Measurements from ENCODE around the gene ATP10A. TPM values are rescaled to one million over a fixed set of nuclear protein-coding genes. Genes with fewer than 3 reads are reported as not detected.
A peak's percentile ranks its signal among the peaks of the same experiment; 100 is the strongest.

The ATP10A gene
- total RNA-seq, 2 donors from 2014 or later, result 2.4 to 5.1 TPM

DNA sequence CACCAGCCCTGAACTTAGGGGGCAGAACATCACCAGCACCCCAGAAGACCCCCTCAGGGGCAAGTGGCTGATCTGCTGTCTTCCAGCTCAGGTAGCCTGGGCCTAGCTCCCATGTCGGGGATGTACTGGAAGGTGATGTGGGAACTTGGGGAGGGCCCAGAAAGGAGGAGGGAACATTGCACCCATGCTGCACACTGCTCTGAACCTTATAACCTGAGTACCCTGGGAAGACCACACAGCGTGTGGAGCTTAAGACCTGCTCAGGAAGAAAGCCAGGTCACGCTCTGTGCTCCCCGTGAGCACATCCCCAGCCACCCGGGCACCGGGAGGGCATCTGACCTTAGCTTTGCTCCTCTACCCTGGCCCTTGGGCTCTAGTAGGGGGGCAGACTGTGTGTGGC is 159.4 kb downstream of the ATP10A start:
- ATAC-seq, result no peak
- DNase-seq, result no peak
- intact Hi-C loops (cut with DNase I), result no loop called here

DNA sequence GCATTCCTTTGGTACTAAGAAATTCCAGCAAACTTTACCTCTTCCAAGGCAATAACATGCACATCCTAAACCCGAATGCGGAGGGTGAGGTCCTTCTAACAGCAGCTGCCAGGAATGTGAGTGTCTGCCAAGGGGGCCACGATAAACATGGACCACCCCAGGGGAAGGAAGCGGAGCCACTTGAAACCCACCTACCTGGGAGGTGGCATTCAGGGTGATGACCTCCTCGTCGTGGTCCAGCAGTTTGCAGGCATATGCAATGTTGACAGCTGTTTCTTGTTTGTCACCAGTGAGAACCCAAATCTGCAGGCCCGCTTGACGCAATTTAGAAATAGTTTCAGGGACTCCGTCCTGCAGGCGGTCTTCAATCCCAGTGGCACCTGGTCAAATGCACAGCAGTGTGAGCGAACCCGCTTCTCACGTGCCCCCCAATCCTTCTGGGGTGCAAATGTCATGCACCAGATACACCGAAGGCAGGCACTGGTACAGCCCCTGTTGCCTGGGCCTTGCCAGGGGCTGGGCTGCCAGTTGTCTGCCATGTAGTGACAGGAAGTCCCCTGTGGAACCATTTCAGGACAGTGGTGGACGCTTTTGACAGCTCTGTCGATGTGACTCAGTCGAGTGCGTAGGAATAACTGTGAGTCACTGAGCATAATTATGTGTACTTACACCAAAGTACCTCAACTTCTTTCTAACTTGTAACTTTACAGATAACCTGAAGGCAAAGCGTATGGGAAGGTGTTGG is 161.2 kb downstream of the ATP10A start:
- ATAC-seq, result no peak
- no peak for DNase-seq
- intact Hi-C loops (cut with DNase I), result no loop called here

DNA sequence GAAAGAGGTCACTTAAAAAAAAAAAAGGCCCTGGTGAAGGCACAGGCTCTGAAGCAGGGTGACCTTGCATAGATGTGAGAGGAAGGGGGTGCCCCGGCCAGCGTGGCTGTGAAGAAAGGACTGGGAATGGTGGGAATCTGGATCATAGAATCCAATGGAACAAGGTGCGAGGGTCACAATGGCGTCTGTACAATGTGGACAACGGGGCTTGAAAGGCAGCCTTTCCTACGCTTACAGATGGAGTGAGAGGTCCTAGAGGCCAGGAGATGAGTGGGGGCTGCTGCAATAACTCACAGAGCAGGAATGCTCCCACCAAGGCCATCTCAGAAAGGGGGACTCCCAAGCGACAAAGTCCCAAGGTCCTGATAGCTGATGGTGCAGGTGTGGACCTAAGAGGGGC is 162.2 kb downstream of the ATP10A start:
- intact Hi-C loops (cut with DNase I), result no loop called here
- DNase-seq, result no peak
- no peak for ATAC-seq

DNA sequence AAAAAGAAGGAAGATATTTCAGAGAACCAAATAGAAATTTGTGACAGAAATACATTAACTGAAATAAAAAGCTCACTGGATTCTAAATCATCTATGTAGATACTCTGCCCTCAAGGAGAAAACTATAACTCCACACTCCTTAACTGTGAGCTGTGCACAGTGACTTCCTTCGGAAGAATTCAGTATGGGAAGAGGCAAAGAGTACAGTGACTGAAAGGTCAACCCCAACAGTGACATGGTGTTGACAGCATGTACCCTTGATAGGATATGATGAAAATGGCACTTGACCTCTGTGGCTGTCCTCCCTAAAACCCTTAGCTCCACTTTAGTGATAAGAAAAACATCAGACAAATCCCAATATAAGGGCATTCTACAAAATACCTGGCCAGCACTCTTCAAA is 165.5 kb downstream of the ATP10A start:
- no peak for DNase-seq
- intact Hi-C loops (cut with DNase I), result loop anchor here in 1 of 2 donors (10.0 kb wide), 1 partner anchor 193 kb away; no protein-coding TSS in a partner anchor
- ATAC-seq, result peak in 1 of 2 donors; percentile 70

DNA sequence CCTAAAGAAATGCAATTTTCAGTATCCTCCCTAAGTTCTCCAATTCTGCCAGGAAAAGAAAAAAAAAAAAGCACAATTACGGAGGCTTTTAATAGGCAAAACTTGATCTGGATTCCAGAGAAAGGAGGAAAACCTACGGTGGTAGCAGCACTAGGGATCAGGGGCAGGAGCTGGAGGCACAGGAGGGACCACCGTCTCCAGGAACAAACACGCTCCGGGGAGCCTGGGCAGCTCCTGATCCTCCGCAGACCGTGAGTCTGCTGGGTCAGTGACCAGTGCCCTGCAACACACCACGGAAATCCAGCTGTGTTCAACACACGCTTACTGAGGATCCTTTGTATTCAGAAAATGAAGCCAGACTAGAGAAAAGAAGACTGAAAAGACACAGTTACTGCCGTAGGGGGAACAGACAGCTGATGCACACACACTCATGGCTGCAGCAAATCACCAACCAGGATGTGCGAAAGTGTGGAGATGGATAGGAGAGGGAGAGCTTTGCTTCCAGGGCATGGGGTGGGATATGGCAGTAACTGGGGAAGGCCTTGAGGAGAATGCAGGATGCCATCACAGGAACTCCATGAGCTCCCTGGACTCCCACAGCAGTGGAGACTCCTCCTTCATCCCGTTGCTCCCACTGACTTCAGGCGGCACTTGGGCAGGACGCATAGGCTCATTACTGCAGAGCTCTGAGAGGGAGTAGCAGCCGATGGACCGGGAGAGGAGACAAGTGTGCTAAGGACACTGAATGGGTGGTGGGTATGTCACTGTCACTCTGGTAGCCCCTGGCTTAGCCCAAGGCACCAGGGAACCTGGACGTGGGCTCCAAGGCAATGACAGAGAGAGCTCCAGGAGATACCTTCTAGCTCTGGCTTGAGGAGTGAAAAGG is 167.0 kb downstream of the ATP10A start:
- intact Hi-C loops (cut with DNase I), result loop anchor here in 1 of 2 donors (10.0 kb wide), 1 partner anchor 191 kb away; no protein-coding TSS in a partner anchor
- DNase-seq (no peak), ATAC-seq (no peak)

DNA sequence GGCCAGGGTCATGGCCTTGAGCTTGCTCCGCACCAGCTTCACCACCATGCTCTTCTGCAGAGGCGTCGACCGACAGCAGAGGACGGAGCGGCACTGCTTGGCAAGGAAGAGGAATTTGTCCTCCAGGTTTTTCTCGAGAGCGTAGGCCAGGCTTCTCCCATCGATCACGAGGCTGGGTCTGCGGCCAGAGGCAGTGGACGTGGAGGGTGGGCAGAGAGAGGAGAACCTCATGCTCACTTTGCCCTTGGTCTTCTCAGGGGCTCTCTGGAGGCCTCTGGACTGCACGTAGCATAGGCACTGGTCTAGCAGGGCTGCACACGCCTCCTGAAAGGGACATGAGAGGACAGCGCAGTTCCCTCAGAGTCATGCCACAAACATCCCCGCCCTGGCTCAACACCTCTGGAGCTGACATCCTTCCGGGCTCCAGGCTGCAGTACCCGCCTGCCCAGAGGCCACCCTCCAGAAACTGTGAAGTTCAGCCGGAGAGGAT is 168.3 kb downstream of the ATP10A start:
- intact Hi-C loops (cut with DNase I), result loop anchor here (5.0 to 10.0 kb wide), 2 partner anchors 190 to 237 kb away; no protein-coding TSS in a partner anchor
- no peak for DNase-seq
- ATAC-seq, result no peak

DNA sequence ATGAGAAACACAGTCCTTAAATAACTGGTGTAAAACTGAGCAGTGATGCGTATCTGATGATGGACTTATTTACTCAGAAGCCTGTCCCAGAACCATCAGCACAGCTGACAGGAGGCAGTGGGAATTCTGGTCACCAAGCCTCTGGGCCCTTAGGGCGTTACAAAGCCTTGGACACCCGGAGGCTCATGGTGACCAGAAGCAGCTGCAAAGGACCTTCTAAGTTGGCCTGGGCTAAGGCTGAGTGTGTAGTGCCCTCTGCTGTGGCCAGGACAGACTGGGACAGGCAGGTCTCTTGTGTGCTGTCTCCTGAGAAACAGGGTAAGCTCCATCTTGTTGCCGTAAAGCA is 168.9 kb downstream of the ATP10A start:
- ATAC-seq (no peak), DNase-seq (no peak)
- intact Hi-C loops (cut with DNase I), result loop anchor here (5.0 to 10.0 kb wide), 2 partner anchors 189 to 238 kb away; no protein-coding TSS in a partner anchor

DNA sequence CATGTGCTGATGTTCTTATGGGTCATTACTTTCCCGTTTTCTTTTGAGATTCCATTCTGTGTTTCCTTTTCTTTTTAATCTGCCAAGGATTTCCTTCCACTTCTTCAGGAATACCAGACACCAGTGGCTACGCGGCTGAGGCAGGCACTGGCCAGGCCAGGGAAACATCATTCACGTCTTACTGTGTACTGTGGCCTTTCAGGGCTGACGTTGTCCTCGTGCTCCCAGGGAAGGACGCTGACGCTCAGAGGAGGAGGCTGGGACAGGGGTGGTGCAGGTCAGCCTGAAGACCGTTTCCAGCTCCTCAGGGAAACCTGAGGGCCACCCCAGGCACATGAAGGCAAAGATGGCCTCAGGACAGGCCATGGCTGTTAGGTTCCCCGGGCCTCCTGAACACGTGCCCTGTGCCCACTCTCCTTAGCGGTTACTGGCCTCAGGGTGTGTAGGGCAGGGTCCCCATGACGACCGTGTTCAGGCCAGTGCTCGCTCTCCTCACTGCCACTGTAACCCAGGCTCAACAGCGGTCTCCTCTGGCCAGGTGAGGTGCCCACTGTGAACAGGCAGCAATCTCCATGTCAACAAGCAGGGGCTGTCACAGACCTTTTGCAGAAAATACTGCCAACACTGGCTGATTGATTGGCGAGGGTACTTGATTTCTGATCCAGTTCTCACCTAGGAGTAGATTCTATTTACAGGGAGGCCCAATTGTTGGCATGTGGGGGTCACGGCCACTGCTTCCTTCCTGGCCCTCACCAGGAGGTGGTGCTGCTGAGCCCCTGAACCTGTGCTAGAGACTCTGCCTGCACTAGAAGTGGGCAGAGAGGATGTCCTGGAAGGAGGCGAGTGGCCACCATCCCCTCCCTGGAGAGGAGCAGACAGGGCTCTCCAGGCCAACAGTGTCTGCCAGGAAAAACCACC is 169.5 kb downstream of the ATP10A start:
- DNase-seq, result no peak
- intact Hi-C loops (cut with DNase I), result loop anchor here (5.0 to 10.0 kb wide), 2 partner anchors 189 to 239 kb away; no protein-coding TSS in a partner anchor
- ATAC-seq, result peak; percentile 39 to 51

DNA sequence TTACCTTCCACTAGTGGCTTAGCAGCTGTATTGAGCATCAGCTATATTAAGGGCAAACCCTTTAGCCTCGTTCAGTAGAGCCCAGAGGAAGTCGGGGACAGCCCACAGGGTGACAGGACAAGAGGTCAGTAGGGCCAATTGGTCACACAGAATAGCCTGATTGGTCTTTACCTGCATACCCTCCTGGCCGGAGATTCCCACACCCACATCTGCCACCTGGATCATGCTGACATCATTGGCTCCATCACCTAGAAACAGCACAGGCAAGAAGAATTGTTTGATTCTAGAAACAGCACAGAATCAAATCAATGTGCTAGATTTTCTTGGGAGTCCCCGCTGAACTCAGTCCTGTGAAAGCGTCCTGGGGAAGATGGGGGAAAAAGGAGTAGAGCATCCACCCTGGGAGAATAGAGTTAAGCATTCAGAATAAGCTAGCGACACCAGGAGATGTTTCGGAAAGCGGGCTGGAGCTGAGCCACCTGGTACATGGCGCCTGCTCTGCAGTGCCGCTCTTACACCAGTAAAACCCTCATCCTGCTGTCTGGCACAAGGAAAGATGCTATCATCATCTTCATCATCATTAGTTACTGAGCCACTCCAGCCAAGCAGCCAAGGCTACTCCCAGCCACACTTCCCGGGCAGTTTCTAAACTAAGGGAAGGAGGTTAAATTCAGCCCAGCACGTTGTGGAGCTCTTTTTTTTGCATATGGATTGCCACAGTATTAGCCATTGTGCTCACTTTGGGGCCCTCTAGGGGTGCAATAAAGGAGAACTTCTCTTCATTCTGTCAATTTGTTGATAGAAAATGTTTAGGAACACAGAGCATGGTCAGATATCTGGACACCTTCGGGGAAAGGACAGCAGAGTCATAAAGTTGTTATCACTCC is 171.3 kb downstream of the ATP10A start:
- intact Hi-C loops (cut with DNase I), result loop anchor here (5.0 to 10.0 kb wide), 2 partner anchors 187 to 241 kb away; no protein-coding TSS in a partner anchor
- DNase-seq (no peak), ATAC-seq (peak in 1 of 2 donors; percentile 45)

DNA sequence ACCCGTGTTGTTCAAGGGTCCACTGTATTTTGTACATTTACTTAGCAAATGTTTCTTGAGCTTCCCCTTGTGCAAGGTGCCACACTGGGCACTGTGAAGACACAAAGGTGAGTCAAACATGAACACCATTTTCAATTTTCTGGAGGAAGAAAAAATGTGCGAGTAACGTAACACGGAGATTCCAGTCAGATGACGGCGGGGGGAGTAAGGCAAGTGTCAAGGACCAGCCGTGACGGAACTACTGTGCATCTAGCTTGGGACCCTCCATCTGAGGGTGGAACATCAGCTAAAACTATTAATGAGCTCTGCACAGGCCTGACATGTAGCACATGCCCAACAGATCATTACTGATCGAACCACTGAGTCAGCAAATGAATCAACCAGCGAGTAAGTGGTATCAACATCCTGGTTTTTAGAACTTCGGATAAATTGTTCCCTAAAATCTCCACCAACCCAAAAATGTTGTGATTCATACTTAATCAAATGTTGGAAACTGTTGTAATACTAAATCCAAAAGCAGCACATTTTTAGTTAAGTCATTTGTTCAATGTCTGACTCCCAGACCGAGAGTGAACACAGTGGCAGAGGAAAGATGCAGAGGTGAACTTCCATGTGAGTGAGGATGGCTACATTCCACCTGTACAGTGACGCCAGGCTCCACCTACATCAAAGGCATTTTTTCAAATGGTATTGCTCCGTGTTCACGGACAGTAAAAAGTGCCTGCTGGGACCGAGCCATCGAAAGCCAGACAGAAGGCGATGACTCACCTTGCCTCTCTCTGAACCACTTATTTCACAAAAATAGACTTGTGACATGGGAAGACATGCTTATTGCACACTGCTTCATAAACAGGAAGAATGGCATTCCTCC is 172.2 kb downstream of the ATP10A start:
- intact Hi-C loops (cut with DNase I), result loop anchor here (5.0 to 10.0 kb wide), 2 partner anchors 186 to 241 kb away; no protein-coding TSS in a partner anchor
- ATAC-seq (peak in 1 of 2 donors; percentile 54), DNase-seq (no peak)

DNA sequence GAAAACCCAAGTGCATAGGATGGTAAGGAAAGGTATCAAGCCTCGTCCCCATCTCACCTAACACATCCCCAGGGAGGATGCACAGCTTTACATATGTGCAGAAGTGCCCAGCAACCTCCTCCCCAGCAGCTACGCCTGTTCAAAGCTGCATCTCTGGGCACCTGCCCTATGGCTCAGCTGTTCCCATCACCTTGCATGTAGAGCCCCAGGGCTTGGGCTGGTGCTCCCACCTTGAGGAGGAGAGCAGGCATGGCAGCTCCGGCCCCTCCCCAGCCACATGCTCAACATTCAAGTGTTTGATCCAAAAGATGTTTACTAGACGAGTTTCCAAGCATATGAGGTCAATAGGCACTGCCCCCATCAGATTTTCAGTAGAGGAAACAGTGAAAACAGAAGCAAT is 173.5 kb downstream of the ATP10A start:
- intact Hi-C loops (cut with DNase I), result no loop called here
- ATAC-seq, result no peak

DNA sequence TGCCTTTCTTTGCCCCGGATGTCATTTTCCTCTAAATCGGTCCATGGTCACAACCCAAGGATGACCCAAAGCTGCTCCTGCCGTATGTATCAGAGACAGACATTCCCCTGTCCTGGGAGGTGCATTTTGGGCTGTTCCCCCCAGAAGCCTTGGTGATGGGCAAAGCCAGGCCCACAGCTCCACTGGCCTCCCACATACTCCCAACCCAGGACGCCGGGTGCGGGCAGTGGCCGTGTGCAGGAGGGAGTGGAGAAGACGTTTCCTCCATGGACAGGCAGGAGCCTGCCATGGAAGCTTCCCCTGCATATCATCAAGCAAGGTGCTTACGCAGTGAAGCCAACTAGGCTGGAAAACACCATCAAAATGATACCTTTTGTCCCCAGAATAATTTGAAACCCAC is 175.0 kb downstream of the ATP10A start:
- ATAC-seq (no peak), DNase-seq (no peak)
- intact Hi-C loops (cut with DNase I), result no loop called here

More for the DNA sequence above, 173.5 kb downstream of the ATP10A start:
- DNase-seq, result no peak

DNA sequence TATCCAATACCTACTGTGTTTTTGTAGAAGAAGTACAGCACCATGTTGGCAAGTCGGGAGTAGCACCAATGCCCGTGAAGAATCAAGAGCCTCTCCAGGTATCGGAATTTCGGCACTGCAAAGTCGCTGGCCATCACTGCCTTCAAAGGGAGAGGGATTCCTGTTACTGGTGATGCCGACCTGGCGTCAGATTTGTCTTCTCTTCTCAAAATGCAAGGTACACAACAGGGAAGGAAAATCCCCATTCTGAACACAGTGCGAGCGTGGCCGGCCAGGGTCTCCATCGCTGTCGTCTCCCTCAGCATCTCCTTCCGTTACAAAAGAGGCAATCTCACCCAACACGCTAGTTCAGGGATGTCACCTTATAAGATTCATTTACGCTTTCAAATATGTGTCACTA is 175.4 kb downstream of the ATP10A start:
- ATAC-seq, result no peak
- no peak for DNase-seq
- intact Hi-C loops (cut with DNase I), result no loop called here

DNA sequence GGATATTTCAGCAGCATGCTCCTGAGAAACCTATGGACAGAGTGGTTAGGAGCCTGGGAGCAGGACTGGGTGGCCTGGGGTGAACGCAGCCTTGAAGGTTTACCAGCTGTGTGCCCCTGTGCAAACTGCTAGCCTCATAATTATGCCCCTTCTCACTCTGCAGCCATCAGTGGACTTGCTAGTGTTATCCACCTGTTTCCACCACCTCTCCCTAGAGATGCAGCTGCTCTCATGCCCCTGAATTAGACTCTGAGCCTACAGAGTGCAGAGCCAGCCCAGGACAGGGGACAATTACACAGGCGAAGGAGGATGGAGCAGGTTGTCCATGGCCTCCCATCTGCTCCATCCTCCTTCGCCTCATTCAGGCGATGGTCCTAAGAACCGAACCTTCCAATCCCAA is 175.9 kb downstream of the ATP10A start:
- ATAC-seq, result no peak
- no peak for DNase-seq
- intact Hi-C loops (cut with DNase I), result no loop called here

DNA sequence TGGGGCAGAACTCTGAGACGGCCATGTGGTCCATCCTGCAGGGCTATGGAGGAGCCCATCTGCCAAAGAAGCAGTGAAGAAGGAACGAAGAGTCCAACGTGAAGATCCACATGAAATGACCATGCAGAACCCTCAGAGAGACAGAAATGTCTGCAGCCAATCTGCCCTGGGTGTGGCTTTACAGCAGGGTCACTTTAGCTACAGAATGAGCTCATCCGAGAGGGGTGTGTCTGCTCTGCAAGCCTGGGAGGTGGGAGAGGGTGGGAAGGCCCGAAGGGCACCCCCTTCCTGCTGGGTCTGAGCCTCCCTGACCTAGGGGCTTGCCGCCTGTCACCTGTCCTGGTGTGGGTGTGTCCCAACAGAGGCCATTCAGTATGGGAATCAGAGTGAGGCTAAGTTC is 176.3 kb downstream of the ATP10A start:
- ATAC-seq (no peak), DNase-seq (no peak)
- intact Hi-C loops (cut with DNase I), result no loop called here

DNA sequence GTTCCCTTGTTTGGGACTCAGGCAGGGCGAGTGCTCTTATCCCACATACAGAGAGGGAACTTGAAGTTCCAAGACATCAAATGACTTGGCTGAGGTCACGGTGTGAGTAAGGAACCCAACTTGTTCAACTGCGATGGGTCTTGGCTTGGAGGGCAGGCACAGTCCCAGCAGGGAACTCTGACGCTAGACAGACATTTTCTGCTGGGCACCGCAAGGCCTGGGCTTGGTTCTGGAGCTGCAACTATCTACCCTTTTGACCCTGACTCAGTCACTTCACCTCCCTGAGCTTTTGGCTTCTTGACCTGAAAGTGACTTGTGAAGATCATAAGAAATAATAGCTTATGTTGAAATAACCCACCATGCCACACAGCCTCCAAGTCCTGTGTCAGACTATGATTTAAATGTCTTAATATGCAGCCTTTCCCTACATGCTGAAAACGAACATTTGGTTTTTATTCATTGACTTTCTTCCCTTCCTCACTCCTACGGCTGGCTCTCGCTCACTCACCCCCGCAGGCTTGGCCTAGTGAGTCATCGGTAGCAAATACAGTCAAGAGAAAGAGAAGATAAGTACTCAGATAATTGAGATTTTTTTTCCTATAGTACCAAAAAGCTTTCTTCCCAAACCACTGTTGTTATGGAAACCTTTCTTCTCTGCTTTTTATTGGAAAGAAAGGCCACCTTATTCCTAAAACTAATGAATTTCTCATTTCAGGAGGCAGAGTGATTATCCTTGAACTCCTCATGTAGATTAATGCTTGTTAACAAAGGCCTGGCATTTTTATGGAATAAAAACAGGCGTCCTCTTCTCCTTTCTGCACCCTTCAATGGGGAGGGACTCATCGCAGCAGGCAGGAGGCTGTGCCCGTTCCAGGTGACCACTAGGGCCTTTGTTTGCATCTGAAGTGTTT is 178.4 kb downstream of the ATP10A start:
- ATAC-seq (peak; percentile 58 to 90), DNase-seq (peak; percentile 62)
- intact Hi-C loops (cut with DNase I), result no loop called here
